Measurements from ENCODE around the gene SFXN1.

DNA sequence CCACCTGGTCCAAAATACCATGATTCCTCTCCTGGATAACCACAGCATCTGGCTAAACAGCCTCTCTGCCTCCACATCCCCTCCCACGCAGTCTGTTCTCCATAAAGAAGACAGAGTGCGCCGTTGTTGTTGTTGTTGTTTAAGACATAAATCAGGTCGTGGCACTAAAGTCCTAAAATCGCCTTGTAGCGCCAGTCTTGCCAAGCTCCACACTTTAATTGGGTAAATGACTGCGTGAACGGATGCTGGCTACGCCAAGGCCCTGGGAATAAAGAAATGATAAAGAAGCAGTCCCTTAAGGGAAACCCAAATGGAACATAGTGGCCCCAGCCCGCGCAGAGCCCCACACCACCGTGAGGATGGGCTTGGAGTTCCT is 364 bp upstream of the SFXN1 start:
- TF ChIP-seq EZH2 (IDR thresholded peaks at IDR 0.05; ENCODE audit: insufficient read depth, poor library complexity, severe bottlenecking) = no peak
- TF ChIP-seq EZH2phosphoT487 (IDR thresholded peaks at IDR 0.05; ENCODE audit: insufficient read depth, low read depth) = no peak
